Measurements from ENCODE around the gene METTL27. TPM values are rescaled to one million over a fixed set of nuclear protein-coding genes. Genes with fewer than 3 reads are reported as not detected.

METTL27 gene
- total RNA-seq, 4 donors from 2014 or later, result 2.0 to 6.8 (median 2.9) TPM; not detected in 1

GRCh38 chr7:73881352-73882046, 39.2 kb upstream of the METTL27 start:
- no peak for DNase-seq (ENCODE audit: low spot score in 2 of 2)

GRCh38 chr7:73880755-73881328, 38.5 kb upstream of the METTL27 start:
- 26% methylated on average over 13 of the region's 13 CpGs for WGBS
- Histone ChIP-seq H3K9me3 (no peaks in the 10 kb centered on the region), H3K27me3 (no peaks in the 10 kb centered on the region), H3K4me3 (no peak overlapping the region), H3K27ac (peak overlapping the region; percentile 82), H3K36me3 (no peaks in the 10 kb centered on the region), H3K4me1 (peaks cover 27% of the 10 kb centered on the region)
- TF ChIP-seq EP300 (IDR thresholded peaks at IDR 0.05), result no peak
- TF ChIP-seq POLR2A (IDR thresholded peaks at IDR 0.05), result no peak
- TF ChIP-seq CTCF (IDR thresholded peaks at IDR 0.05), result no peak
- TF ChIP-seq POLR2AphosphoS5 (IDR thresholded peaks at IDR 0.05), result no peak
- no peak for DNase-seq (ENCODE audit: low spot score in 2 of 2)

More at GRCh38 chr7:73881352-73882046, 39.2 kb upstream of the METTL27 start:
- peaks cover 32% of the 10 kb centered on the region for H3K4me1 ChIP-seq
- H3K36me3 ChIP-seq, result no peaks in the 10 kb centered on the region
- TF ChIP-seq POLR2AphosphoS5 (IDR thresholded peaks at IDR 0.05) (no peak), POLR2A (IDR thresholded peaks at IDR 0.05) (no peak), EP300 (IDR thresholded peaks at IDR 0.05) (no peak)
- no peaks in the 10 kb centered on the region for H3K9me3 ChIP-seq
- H3K27me3 ChIP-seq, result no peaks in the 10 kb centered on the region
- WGBS, result 44% methylated on average over 5 of the region's 5 CpGs
- H3K27ac ChIP-seq, result peak overlapping the region; percentile 82
- no peak overlapping the region for H3K4me3 ChIP-seq

- Histone ChIP-seq H3K4me3 (no peak overlapping the region), H3K27me3 (no peaks in the 10 kb centered on the region), H3K27ac (peak overlapping the region; percentile 82), H3K9me3 (no peaks in the 10 kb centered on the region), H3K4me1 (peaks cover 27% of the 10 kb centered on the region), H3K36me3 (no peaks in the 10 kb centered on the region)
- 42% methylated on average over 17 of the region's 18 CpGs for WGBS
- DNase-seq (ENCODE audit: low spot score in 2 of 2), result peak; percentile 86 to 87
- no peak for TF ChIP-seq POLR2A (IDR thresholded peaks at IDR 0.05)
- TF ChIP-seq CTCF (IDR thresholded peaks at IDR 0.05), result no peak
- no peak for TF ChIP-seq EP300 (IDR thresholded peaks at IDR 0.05)
- peak in 1 of 3 donors; percentile 45 for TF ChIP-seq POLR2AphosphoS5 (IDR thresholded peaks at IDR 0.05)
These were observed 37.8 kb upstream of the METTL27 start for GRCh38 chr7:73879977-73880681.

GRCh38 chr7:73876973-73877372, 34.7 kb upstream of the METTL27 start:
- H3K27ac ChIP-seq, result no peak overlapping the region
- H3K4me1 ChIP-seq, result peaks cover 30% of the 10 kb centered on the region
- no peak for DNase-seq (ENCODE audit: low spot score in 2 of 2)
- H3K4me3 ChIP-seq, result no peak overlapping the region
- 90% methylated on average over 11 of the region's 12 CpGs for WGBS
- no peaks in the 10 kb centered on the region for H3K9me3 ChIP-seq
- H3K36me3 ChIP-seq, result no peaks in the 10 kb centered on the region
- TF ChIP-seq CTCF (IDR thresholded peaks at IDR 0.05) (no peak), POLR2AphosphoS5 (IDR thresholded peaks at IDR 0.05) (no peak), POLR2A (IDR thresholded peaks at IDR 0.05) (no peak), EP300 (IDR thresholded peaks at IDR 0.05) (no peak)
- no peaks in the 10 kb centered on the region for H3K27me3 ChIP-seq

GRCh38 chr7:73876361-73876760, 34.0 kb upstream of the METTL27 start:
- Histone ChIP-seq H3K9me3 (no peaks in the 10 kb centered on the region), H3K4me1 (peaks cover 31% of the 10 kb centered on the region), H3K36me3 (no peaks in the 10 kb centered on the region), H3K27me3 (no peaks in the 10 kb centered on the region), H3K4me3 (no peak overlapping the region), H3K27ac (no peak overlapping the region)
- no peak for TF ChIP-seq POLR2AphosphoS5 (IDR thresholded peaks at IDR 0.05)
- no peak for DNase-seq (ENCODE audit: low spot score in 2 of 2)
- WGBS, result 90% methylated on average over 8 of the region's 8 CpGs

Data from suprapubic skin (tissue), 4 donors.